Gastrocnemius medialis (tissue), 4 donors: ENCODE measurements around the gene PPP2R2C. TPM values are rescaled to one million over a fixed set of nuclear protein-coding genes. Genes with fewer than 3 reads are reported as not detected.
A peak's percentile ranks its signal among the peaks of the same experiment; 100 is the strongest.

Source experiments
- ATAC-seq, 2 donors: fragments of 150-250 bp; one replicate each; pipeline ENCODE4 v1.9.1; 2016
- DNase-seq, 2 donors: peaks; one replicate each; pipeline ENCODE4 v3.0.0-alpha.2; 2019
- H3K27ac ChIP-seq, 4 donors: fragments of 200-600 bp; sonication (generic); 1 replicate in 1 of 4; 2 replicates in 3 of 4; pipeline ENCODE4 v1.5.1; 2016 to 2018; ENCODE audit warnings: mild to moderate bottlenecking in 2 of 4, moderate library complexity in 1 of 4
- H3K27me3 ChIP-seq, 3 donors: fragments of 200-600 bp; sonication (generic) in 2 of 3; 1 replicate in 1 of 3; 2 replicates in 2 of 3; pipeline versions ENCODE4 v1.5.1 to v1.6.0; 2016 to 2019; ENCODE audit warnings: mild to moderate bottlenecking in 1 of 3, moderate library complexity in 1 of 3
- H3K36me3 ChIP-seq, 2 donors: fragments of 200-600 bp; sonication (generic) in 1 of 2; one replicate each; pipeline ENCODE4 v1.5.1; 2017 to 2018
- H3K4me1 ChIP-seq, 2 donors: fragments of 200-600 bp; sonication (generic) in 1 of 2; one replicate each; pipeline ENCODE4 v1.5.1; 2016 to 2017; ENCODE audit warnings: mild to moderate bottlenecking in 2 of 2
- H3K4me3 ChIP-seq, 4 donors: fragments of 200-600 bp; sonication (generic) in 3 of 4; 1 replicate in 1 of 4; 2 replicates in 3 of 4; pipeline ENCODE4 v1.5.1; 2016 to 2019; ENCODE audit warnings: mild to moderate bottlenecking in 2 of 4
- H3K9me3 ChIP-seq, 3 donors: fragments of 200-600 bp; sonication (generic) in 2 of 3; 1 replicate in 1 of 3; 2 replicates in 2 of 3; pipeline ENCODE4 v1.5.1; 2016 to 2019
- POLR2A ChIP-seq, 2 donors: fragments of 450-650 bp; IDR thresholded peaks; one replicate each; pipeline ENCODE4 v1.6.1; 2017; ENCODE audit warnings: antibody characterized with exemption in 2 of 2, mild to moderate bottlenecking in 2 of 2, moderate library complexity in 2 of 2
- in situ Hi-C, 4 donors: fragments of 200-750 bp; cut with MboI; loops; one replicate each; pipeline versions ENCODE4 v1.15.0 to v1.8.0; 2017; ENCODE audit warnings: low sequenced_read_pairs in 4 of 4
- intact Hi-C: fragments of 100-400 bp; cut with DNase I; formaldehyde crosslinking; loops from one replicate; pipeline ENCODE4 v1.15.1; 2023; ENCODE audit warnings: low total_unique reads
- total RNA-seq, 4 donors: library from RNA; depleted of rRNA; stranded (reverse); fragments of >200 nt; gene quantifications; one replicate each; pipeline versions ENCODE4 v1.1.0 to v1.2.3, GENCODE V29; 2016
- TF ChIP-seq, protein P1 (sequence below), 5 experiments: fragments of 450-650 bp in 3 of 5; fragments of 200-600 bp in 2 of 5; sonication (generic) in 2 of 5; IDR thresholded peaks in 4 of 5; conservative IDR thresholded peaks in 1 of 5; 1 replicate in 4 of 5; 2 replicates in 1 of 5; pipeline ENCODE4 v1.5.1; 2016 to 2019; ENCODE audit warnings: antibody characterized with exemption in 5 of 5, mild to moderate bottlenecking in 3 of 5, moderate library complexity in 3 of 5

Gene PPP2R2C
- total RNA-seq, 4 donors from 2014 or later = 0.44 to 2.7 (median 0.62) TPM

DNA sequence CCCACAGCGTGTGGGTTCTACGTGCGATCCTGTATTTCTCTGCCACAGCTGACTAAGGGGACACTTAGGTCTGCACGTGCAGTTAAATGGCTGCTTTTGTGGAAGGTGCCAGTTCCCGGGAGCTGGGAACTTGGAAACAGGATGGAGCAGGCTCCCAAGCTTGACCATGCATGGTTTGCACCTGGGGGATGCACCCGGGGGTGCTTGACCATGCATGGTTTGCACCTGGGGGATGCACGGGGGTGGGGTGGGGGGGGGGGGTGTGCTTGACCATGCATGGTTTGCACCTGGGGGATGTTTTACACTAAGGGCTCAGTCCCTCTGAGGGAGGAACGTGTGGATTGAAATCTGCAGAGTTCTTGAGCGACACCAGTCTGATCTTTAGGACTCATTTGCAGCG lies 197.1 kb downstream of the PPP2R2C start:
- Histone ChIP-seq H3K4me1 (peaks cover 27 to 29% of the 10 kb centered on the region in 2 donors), H3K36me3 (no peaks in the 10 kb centered on the region), H3K4me3 (no peak overlapping the region), H3K27me3 (no peaks in the 10 kb centered on the region), H3K27ac (no peak overlapping the region), H3K9me3 (no peaks in the 10 kb centered on the region)
- DNase-seq (no peak), ATAC-seq (no peak)
- TF ChIP-seq POLR2A (IDR thresholded peaks at IDR 0.05) = no peak
- TF ChIP-seq, protein P1, sequence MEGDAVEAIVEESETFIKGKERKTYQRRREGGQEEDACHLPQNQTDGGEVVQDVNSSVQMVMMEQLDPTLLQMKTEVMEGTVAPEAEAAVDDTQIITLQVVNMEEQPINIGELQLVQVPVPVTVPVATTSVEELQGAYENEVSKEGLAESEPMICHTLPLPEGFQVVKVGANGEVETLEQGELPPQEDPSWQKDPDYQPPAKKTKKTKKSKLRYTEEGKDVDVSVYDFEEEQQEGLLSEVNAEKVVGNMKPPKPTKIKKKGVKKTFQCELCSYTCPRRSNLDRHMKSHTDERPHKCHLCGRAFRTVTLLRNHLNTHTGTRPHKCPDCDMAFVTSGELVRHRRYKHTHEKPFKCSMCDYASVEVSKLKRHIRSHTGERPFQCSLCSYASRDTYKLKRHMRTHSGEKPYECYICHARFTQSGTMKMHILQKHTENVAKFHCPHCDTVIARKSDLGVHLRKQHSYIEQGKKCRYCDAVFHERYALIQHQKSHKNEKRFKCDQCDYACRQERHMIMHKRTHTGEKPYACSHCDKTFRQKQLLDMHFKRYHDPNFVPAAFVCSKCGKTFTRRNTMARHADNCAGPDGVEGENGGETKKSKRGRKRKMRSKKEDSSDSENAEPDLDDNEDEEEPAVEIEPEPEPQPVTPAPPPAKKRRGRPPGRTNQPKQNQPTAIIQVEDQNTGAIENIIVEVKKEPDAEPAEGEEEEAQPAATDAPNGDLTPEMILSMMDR (IDR thresholded peaks at IDR 0.05 in 4 of 5, conservative IDR thresholded peaks at IDR 0.05 in 1 of 5) = no peak
- in situ Hi-C loops (no loop called here), intact Hi-C loops (no loop called here)

DNA sequence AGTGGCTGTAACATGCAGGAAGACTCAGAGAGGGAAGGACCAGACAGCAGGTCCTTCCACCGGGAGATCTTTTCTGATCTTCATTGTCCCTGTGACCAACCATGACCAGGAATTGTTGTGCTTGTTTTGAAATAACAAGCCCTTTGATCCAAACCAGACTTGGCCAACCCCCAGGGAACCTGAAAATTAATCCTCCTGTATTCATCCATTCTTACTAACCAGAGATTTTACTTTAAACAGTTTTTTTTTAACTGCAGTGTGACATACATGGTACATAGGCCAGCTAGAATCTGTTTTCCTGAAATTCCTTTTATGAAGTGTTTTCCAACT lies 198.8 kb downstream of the PPP2R2C start:
- no peak for TF ChIP-seq POLR2A (IDR thresholded peaks at IDR 0.05)
- TF ChIP-seq, protein P1 (IDR thresholded peaks at IDR 0.05 in 4 of 5, conservative IDR thresholded peaks at IDR 0.05 in 1 of 5) = no peak
- in situ Hi-C loops (no loop called here), intact Hi-C loops (no loop called here)
- Histone ChIP-seq H3K4me3 (no peak overlapping the region), H3K4me1 (peaks cover 28 to 35% of the 10 kb centered on the region in 2 donors), H3K9me3 (no peaks in the 10 kb centered on the region), H3K36me3 (no peaks in the 10 kb centered on the region), H3K27me3 (no peaks in the 10 kb centered on the region), H3K27ac (no peak overlapping the region)
- DNase-seq (no peak), ATAC-seq (no peak)

DNA sequence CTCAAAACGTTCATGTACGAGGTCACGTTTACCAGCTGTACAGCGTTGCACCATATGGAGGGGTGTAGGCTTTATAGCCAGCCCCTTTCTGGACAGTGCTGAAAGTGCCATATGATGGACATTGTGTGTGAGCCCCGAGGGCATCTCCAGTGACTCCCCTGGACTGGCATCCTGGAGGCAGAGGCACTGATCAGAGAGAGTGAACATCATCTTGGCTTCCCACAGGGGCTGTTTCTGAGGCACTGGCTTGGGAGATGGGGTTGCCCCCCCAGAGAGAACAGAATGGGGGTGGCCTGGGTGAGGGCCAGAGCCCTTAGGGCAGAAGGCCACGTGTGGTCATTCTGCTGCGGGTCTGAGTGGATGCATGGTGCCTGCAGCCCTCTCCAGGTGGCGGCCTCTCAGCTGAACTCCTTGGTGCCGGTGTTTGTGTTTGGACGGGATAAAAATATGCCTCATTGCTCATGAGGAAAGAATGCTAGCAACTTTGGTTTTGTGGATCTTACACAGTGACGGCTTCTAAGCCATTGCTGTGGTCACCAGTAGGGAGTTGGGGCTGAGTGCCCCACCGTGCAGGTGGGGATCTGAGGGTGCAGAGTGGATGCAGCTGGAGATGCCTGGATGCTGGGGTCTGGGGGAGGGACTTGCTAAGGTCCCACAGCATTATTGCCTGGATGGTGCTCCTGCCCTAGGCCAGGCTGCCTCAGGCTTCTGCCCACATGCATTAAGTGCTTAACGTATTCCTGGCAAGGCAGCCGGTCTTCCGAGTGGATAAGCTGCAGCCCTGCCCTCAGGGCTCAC lies 199.4 kb downstream of the PPP2R2C start:
- intact Hi-C loops = no loop called here
- no peaks in the 10 kb centered on the region for H3K36me3 ChIP-seq
- in situ Hi-C loops = no loop called here
- H3K9me3 ChIP-seq = no peaks in the 10 kb centered on the region
- no peak overlapping the region for H3K4me3 ChIP-seq
- H3K4me1 ChIP-seq = peaks cover 28 to 35% of the 10 kb centered on the region in 2 donors
- H3K27me3 ChIP-seq = no peaks in the 10 kb centered on the region
- TF ChIP-seq, protein P1 (IDR thresholded peaks at IDR 0.05 in 4 of 5, conservative IDR thresholded peaks at IDR 0.05 in 1 of 5) = no peak
- no peak for TF ChIP-seq POLR2A (IDR thresholded peaks at IDR 0.05)
- H3K27ac ChIP-seq = no peak overlapping the region
- DNase-seq (no peak), ATAC-seq (no peak)

DNA sequence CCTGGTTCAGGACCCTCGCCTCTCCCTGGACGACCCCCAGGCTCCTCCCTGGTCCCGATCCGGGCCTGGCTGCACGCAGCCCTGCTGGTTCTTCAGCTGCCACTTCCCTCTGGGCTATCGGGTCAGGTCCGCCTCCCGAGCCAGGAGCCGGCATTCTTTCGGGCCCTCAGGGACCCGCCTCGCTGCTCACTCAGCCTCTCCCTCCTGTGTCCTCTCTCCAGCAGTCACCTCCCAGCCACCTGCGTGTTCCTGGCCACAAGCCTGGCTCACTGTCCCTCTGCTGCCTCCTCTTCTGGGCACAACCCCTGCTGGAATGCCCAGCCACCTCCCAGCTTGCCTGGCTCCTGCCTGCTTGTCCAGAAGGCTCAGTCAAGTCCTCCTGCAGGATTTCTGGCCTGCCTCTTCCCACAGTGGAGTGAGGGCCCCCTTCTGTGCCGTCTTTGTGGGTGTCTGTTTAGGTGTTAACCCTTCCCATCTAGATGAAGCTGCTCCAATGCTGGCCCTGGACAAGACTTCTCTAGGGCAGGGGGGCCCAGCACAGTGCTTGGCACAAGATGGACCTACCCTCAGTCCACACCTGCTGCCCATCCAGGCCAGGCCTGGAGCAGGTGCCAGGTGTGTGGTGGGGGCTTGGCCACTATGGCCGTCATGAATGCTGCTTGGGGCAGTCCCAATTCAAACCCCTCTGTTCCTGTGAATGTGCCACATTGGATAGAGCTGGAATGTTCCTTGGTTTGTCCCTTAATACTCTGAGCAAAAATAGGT lies 200.5 kb downstream of the PPP2R2C start:
- DNase-seq (peak; percentile 31 to 37), ATAC-seq (no peak)
- in situ Hi-C loops (no loop called here), intact Hi-C loops (no loop called here)
- Histone ChIP-seq H3K27ac (peak overlapping the region in 3 of 4 donors; percentile 13 to 46 (median 45)), H3K9me3 (no peaks in the 10 kb centered on the region), H3K4me3 (peak overlapping the region in 2 of 4 donors; percentile 18 to 72), H3K36me3 (no peaks in the 10 kb centered on the region), H3K27me3 (no peaks in the 10 kb centered on the region), H3K4me1 (peaks cover 28 to 35% of the 10 kb centered on the region in 2 donors)
- no peak for TF ChIP-seq POLR2A (IDR thresholded peaks at IDR 0.05)
- TF ChIP-seq, protein P1 (IDR thresholded peaks at IDR 0.05 in 4 of 5, conservative IDR thresholded peaks at IDR 0.05 in 1 of 5) = no peak
